NCI-H2196 treated with DMSO at 0.1 percent for 48 hours (cell line): ENCODE data around the gene TRIM51.
"Not testable (repeated sequence)": the region's sequence is repeated elsewhere in the genome, so short reads cannot be mapped to it uniquely, and the experiment has no call there.

ENCODE experiments used
- DNase-seq: peaks from one replicate; lab custom pipeline; 2025; ENCODE audit not compliant: unreplicated experiment; lab: John Stamatoyannopoulos, UW

Gene TRIM51, protein sequence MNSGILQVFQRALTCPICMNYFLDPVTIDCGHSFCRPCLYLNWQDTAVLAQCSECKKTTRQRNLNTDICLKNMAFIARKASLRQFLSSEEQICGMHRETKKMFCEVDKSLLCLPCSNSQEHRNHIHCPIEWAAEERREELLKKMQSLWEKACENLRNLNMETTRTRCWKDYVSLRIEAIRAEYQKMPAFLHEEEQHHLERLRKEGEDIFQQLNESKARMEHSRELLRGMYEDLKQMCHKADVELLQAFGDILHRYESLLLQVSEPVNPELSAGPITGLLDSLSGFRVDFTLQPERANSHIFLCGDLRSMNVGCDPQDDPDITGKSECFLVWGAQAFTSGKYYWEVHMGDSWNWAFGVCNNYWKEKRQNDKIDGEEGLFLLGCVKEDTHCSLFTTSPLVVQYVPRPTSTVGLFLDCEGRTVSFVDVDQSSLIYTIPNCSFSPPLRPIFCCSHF

DNA sequence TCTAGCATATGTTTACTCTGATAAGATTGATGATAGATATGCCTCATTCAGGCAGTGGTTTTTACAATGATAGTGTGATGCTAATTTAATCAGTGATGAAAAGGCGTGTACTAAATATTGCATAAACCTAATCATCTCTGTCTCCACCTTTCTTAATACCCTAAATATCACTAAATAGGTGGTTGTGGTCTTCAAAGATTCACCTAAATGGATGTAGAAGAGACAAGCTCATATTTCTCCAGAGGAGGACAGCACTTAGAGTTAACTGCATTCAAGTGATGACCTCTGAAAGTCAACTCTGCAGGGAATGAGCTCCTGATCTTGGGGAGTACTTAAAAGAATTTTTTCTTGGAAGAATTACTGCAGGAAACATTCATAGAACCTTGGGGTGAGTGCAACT, at the start of gene TRIM51:
Gene TRIM51, plus strand, starts transcription at position 301 of the 400 bp plus-strand sequence. CDS start 2,132 bp downstream, outside the sequence.
- DNase-seq: not testable (repeated sequence)

- DNase-seq: no peak
Measured at GRCh38 chr11:55838452-55838851, 44.6 kb upstream of the TRIM51 start, which contains the start of gene OR5D16. TSS of gene OR5D16 (plus strand) at chr11:55838752. CDS start at chr11:55838752, 0 bp downstream.

- DNase-seq: no peak
Measured at GRCh38 chr11:55847453-55847852, 35.6 kb upstream of the TRIM51 start.

DNA sequence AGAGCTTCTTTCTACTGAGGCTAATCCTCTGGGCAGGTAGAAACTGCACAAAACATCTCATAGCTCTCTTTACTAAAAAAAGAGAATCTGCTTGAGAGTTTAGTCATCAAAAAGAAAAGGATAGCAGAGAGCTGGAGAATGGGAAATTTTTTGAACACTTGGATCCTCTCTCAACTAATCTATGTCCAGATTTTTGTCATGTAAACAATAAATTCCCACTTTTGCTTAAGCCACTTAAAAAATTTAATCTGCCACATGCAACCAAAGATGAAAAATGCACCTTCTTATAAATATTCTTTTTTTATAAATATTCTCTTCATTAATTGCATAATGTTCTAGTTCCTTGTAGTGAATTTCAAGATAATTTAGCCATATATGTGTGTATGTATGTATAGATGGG, 34.1 kb upstream of the TRIM51 start:
- DNase-seq: no peak

DNA sequence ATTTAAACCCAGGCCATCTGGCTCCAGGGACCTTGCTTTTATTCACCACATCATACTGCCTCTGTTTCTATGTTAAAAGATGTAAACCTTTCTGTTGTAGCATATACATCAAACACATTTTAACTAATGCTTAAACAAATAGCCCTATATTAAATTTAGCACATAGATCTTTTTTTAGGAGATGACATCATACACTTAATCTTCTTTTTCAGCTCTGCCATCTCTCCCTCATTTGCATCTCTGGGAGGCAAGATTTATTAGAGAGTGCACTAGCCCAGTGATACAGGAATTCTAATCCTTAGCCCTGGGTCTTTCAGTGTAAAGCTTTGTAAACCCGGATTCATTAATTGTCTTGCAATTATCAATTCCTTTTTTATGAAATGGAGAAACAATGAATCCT, 31.0 kb upstream of the TRIM51 start:
- no peak for DNase-seq

DNA sequence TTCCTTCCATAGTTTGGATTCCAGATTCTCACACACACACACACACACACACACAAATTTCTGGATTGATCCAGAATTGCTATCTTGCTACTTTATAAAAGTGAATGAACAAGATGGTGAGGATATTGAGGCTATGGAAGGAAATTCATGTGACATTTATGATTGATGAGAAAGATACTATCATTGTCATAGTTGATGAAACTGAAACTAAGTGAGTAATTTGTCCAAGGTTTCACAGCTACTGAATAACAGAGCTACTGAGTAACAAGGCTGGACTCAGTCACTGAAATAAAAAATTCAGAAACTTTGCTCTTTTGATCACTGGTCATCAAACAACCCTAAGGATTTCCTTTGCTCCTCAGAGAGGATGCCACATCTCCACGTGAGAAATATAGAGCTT, 28.4 kb upstream of the TRIM51 start:
- DNase-seq: no peak

GRCh38 chr11:55867354-55867753, 15.7 kb upstream of the TRIM51 start:
- DNase-seq: not testable (repeated sequence)

- DNase-seq: not testable (repeated sequence)
Measured at GRCh38 chr11:55872731-55873130, 10.4 kb upstream of the TRIM51 start.

GRCh38 chr11:55873146-55873545, 10.0 kb upstream of the TRIM51 start:
- DNase-seq: not testable (repeated sequence)

DNA sequence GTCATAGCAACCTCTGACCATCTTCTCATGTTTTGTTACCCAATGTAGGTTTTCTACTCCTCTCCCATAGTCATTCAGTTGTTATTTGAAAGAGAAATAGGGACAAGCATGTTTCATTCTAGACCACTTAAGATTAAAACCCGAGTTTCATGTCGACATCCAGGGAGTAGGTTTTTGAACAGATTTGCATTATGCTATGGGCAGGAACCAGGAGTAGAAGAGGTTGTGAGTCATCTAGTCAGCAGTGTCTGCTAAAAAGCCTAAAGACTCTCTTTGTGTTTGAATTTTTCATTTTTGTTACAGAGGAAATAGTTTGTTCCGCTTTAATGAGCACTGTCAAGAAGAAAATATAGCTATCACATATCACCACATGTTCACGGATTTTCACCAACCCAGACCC, 1.9 kb downstream of the TRIM51 start:
- not testable (repeated sequence) for DNase-seq

- not testable (repeated sequence) for DNase-seq
Measured at GRCh38 chr11:55885481-55885880, 2.4 kb downstream of the TRIM51 start.

DNA sequence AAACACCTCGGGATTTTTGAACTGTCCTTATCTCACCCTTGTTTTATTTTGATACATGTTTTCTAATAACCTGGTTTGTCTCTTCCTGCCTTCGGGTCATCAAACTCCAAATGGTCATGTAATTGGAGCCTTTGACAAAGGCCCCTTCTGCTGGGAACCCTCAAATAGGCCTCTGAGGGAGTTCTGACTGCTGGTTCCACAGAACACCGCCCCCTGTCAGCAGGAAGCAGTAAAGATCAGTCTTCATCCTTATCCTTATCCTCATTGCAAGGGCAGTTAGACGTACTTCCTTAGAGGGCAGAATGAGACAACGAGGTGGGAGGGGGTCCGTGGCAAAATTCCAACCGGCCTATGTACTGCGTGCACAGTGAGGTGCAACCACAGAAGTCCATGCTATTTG, 12.1 kb downstream of the TRIM51 start:
- no peak for DNase-seq

- no peak for DNase-seq
Measured at GRCh38 chr11:55902308-55902707, 19.2 kb downstream of the TRIM51 start.

DNA sequence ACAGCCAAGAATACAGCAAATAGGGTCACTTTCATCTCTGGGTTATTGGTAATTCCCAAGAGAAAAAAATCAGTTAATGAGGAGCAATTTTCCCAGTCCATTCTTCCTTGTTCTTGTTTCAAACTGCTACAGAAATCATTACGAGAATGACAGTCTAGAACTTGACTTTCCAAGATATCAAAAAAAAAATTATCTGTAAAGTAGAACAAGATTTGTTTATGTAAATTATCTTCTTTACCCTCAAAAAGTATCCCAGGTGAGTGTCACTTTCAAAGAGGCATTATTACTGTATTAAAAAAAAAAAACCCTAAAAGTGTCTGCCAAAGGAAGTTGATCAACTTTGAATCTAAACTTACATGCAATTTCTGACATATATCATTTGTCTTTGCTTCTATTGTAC, 31.4 kb downstream of the TRIM51 start, which contains the start of gene OR5W2:
Gene OR5W2, minus strand, starts transcription at position 101 of the 400 bp plus-strand sequence. Its CDS starts 0 bp downstream, at position 101.
- no peak for DNase-seq

DNA sequence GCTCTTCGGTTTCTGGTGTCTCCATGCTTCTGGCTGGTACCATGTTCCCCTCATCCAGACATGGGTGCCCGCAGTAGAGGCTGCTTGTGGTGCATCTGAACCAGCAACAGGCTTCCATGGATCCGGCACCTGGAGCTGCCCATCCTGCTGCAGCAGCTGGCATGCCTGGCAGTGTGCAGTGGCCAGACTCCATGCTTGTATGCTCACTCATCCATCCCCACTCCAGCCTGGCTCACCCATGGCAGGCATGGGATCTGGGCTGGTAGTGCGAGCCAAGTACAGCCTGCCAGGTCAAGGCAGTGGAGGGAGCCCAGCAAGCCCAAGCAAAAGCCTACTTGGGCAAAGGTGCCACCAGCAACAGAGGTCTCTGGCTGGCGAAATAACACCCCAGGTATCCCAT, 37.4 kb downstream of the TRIM51 start:
- no peak for DNase-seq

DNA sequence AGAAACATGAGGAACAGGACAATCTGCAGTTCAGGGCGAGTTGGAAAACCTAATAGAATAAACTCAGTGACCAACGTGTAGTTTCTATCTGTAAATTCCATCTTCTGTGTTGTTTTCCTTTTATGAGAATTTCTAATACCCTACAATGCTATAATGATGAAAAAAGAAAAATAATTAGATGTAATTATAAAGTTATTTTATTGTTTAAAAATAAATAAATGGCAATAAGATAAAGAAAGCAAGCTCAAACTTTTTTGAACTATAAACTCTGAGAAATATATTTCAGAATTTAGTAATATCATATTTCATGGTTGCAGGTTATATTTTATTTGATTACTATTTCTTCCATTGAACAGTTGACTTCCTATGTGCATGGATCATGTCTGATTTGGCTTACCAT, 53.2 kb downstream of the TRIM51 start, which contains the start of gene OR5I1:
Gene OR5I1, minus strand, starts transcription at position 101 of the 400 bp plus-strand sequence. Its CDS starts 0 bp downstream, at position 101.
- no peak for DNase-seq
